GM19324 (cell line): Measurements from ENCODE around the gene HMGB2.

ENCODE experiments used
- ATAC-seq: cut with Tn5 transposase; IDR thresholded peaks from one replicate; pipeline ENCODE4 v1.9.1; 2021; ENCODE audit warnings: mild to moderate bottlenecking, moderate library complexity; ENCODE audit not compliant: unreplicated experiment, low FRiP score

HMGB2 gene

GRCh38 chr4:173289353-173289727 is 44.8 kb downstream of the HMGB2 start:
- no peak for ATAC-seq

DNA sequence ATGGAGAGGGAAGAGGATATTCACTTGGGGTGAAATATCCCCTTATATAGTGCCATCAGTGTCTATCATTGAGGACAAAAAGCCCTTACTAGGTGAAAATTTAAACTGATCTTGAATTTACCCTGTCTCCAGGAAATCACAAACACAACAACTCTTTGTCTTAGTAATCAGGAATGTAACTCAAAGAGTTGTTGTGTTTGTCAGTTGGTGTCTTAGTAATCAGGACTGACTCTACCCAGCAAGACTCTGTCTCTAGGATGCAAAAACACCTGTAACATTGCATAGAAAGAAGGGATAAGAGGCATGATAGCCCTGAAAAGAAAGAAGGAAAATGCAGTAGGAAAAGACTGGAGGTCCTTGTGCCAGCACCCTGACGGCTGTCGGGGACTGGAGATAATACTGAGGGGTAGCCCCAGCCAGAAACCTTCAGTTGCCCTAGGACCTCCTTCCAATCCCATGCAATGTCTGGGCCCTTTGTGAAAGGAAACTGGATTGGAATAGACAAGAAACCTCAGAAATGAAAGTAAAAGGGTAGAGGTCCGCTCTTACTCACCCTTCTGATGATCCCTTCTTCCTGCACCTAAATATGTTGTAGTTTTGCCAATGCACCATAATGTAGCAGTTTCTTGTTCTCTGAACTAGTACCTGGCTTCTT is 45.3 kb downstream of the HMGB2 start:
- ATAC-seq: no peak

- no peak for ATAC-seq
These were observed 45.9 kb downstream of the HMGB2 start for GRCh38 chr4:173288296-173288695.

- no peak for ATAC-seq
These were observed 46.7 kb downstream of the HMGB2 start for GRCh38 chr4:173287486-173287885.

GRCh38 chr4:173284463-173284862 is 49.7 kb downstream of the HMGB2 start:
- no peak for ATAC-seq

- no peak for ATAC-seq
These were observed 51.5 kb downstream of the HMGB2 start for GRCh38 chr4:173282626-173283025.

DNA sequence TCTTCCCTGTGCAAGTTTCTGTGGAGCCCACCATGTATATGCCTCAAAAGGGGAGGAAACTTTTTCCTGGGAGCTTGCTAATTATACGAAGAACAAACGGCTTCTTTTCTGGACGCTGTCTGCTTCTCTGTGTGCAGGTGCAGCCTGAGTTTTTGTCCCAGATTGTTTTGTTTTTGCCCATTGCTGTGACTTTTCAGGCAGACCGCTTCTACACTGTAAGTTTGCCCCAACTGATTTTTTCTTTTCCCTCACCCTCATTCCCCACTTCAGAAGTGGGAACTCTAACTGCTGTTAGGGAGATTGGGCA is 51.9 kb downstream of the HMGB2 start:
- ATAC-seq: no peak

GRCh38 chr4:173281406-173282255 is 52.5 kb downstream of the HMGB2 start:
- peak; percentile 45 for ATAC-seq
